Measurements from ENCODE around the gene LPAR1.

GRCh38 chr9:111050819-111051218 lies 12.5 kb upstream of the LPAR1 start:
- TF ChIP-seq POLR2A (IDR thresholded peaks at IDR 0.05; ENCODE audit: low read length) (no peak), GATA1 (IDR thresholded peaks at IDR 0.05; ENCODE audit: low read depth, low read length) (no peak)

Data from erythroblast (primary cell).